NCI-H446 (cell line): Measurements from ENCODE around the gene SNED1.

Source experiments
- DNase-seq, 2 experiments: peaks; one replicate each; lab custom pipeline; 2025; lab: John Stamatoyannopoulos, UW

SNED1 gene

GRCh38 chr2:240992572-240993291, 5.7 kb upstream of the SNED1 start:
- DNase-seq = no peak

- no peak for DNase-seq
Measured at GRCh38 chr2:240993446-240994170, 4.8 kb upstream of the SNED1 start.

GRCh38 chr2:240994171-240994896, 4.1 kb upstream of the SNED1 start:
- DNase-seq = no peak

- no peak for DNase-seq
Measured at GRCh38 chr2:240995041-240996021, 3.1 kb upstream of the SNED1 start.

- DNase-seq = no peak
Measured at GRCh38 chr2:240996161-240996833, 2.1 kb upstream of the SNED1 start.

- DNase-seq = no peak
Measured at GRCh38 chr2:240996834-240997140, 1.6 kb upstream of the SNED1 start.

GRCh38 chr2:240997141-240997855, 1.1 kb upstream of the SNED1 start:
- DNase-seq = no peak

- no peak for DNase-seq
Measured at GRCh38 chr2:240998706-240998994, 232 bp downstream of the SNED1 start.

GRCh38 chr2:240998995-240999791, 775 bp downstream of the SNED1 start:
- no peak for DNase-seq

- DNase-seq = no peak
Measured at GRCh38 chr2:240999873-241000541, 1.6 kb downstream of the SNED1 start.

GRCh38 chr2:241000831-241001321, 2.5 kb downstream of the SNED1 start:
- no peak for DNase-seq

GRCh38 chr2:241001413-241002274, 3.2 kb downstream of the SNED1 start:
- no peak for DNase-seq

- no peak for DNase-seq
Measured at GRCh38 chr2:241002275-241003046, 4.0 kb downstream of the SNED1 start.

- DNase-seq = no peak
Measured at GRCh38 chr2:241003047-241003360, 4.6 kb downstream of the SNED1 start.

- no peak for DNase-seq
Measured at GRCh38 chr2:241003369-241003768, 5.0 kb downstream of the SNED1 start.

GRCh38 chr2:241003830-241004564, 5.6 kb downstream of the SNED1 start:
- no peak for DNase-seq

- DNase-seq = no peak
Measured at GRCh38 chr2:241005569-241005968, 7.2 kb downstream of the SNED1 start.
